Esophagus muscularis mucosa (tissue), 4 donors: ENCODE data around the gene NTM.

Experiments
- CTCF ChIP-seq, 3 experiments: fragments of 200-600 bp in 2 of 3; fragments of 450-650 bp in 1 of 3; sonication (generic) in 2 of 3; IDR thresholded peaks; one replicate each; pipeline ENCODE4 v1.5.1; 2017 to 2019; ENCODE audit warnings: antibody characterized with exemption in 3 of 3, mild to moderate bottlenecking in 2 of 3, moderate library complexity in 1 of 3
- EP300 ChIP-seq: sonication (generic); formaldehyde crosslinking; IDR thresholded peaks from one replicate; pipeline ENCODE4 v1.6.1; 2017; ENCODE audit warnings: antibody characterized with exemption
- POLR2A ChIP-seq: fragments of 450-650 bp; IDR thresholded peaks from one replicate; pipeline ENCODE4 v1.6.1; 2017; ENCODE audit warnings: antibody characterized with exemption, moderate library complexity, mild to moderate bottlenecking, low read depth
- POLR2AphosphoS5 ChIP-seq, 2 donors: sonication (generic); formaldehyde crosslinking; IDR thresholded peaks; one replicate each; pipeline ENCODE4 v1.6.1; 2017; ENCODE audit warnings: antibody characterized with exemption in 2 of 2

GRCh38 chr11:131885431-131885830, 515.0 kb downstream of the NTM start:
- TF ChIP-seq CTCF (IDR thresholded peaks at IDR 0.05) (no peak), POLR2AphosphoS5 (IDR thresholded peaks at IDR 0.05) (no peak), POLR2A (no peak), EP300 (no peak)
